KG1 (cell line): ENCODE results near the gene AP3D1.

Experiments
- DNase-seq: peaks from one replicate; lab custom pipeline; 2025; lab: John Stamatoyannopoulos, UW

The AP3D1 gene

GRCh38 chr19:2061495-2062388, 89.6 kb downstream of the AP3D1 start:
- peak; percentile 99 for DNase-seq

- DNase-seq = no peak
These were observed 90.4 kb downstream of the AP3D1 start for GRCh38 chr19:2060884-2061494.

DNA sequence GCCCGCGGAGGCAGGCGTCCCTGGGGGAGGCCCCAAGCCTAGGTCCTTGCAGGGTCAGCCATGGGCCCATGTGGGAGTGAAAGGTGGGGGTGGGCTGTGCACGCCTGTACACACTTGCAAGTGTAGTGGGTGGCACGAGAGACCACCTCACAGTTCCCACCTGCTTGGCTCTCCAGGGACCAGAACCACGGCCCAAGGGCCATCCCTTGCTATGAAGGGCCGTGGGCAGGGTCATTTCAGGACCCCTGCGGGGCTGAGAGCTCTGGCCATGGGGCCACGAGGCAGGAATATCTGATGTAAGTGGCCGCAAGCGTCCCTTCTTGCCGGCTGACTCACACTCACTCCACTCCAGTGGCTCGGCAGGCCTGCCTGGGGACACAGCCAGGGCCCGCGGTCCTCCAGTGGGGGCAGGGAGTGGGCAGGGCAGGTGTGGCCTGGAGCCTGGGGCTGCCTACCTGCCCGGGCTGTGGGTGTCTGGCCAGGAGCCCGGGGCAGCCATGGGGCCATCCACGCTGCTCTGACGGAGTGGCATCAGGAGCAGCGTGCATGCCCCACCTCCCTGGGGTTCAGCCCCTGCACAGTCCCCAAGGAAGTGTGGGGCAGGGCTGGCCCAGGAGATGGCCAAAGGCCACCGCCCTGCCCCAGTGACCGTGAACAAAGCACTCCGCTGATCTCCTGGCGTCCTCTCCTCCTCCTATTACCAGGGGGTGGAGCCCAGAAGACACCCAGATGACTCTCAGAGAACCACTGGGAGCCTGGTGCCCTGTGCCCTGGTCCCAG, 91.8 kb downstream of the AP3D1 start:
- DNase-seq = no peak

- DNase-seq = peak; percentile 6
These were observed 92.6 kb downstream of the AP3D1 start for GRCh38 chr19:2058570-2059421.

DNA sequence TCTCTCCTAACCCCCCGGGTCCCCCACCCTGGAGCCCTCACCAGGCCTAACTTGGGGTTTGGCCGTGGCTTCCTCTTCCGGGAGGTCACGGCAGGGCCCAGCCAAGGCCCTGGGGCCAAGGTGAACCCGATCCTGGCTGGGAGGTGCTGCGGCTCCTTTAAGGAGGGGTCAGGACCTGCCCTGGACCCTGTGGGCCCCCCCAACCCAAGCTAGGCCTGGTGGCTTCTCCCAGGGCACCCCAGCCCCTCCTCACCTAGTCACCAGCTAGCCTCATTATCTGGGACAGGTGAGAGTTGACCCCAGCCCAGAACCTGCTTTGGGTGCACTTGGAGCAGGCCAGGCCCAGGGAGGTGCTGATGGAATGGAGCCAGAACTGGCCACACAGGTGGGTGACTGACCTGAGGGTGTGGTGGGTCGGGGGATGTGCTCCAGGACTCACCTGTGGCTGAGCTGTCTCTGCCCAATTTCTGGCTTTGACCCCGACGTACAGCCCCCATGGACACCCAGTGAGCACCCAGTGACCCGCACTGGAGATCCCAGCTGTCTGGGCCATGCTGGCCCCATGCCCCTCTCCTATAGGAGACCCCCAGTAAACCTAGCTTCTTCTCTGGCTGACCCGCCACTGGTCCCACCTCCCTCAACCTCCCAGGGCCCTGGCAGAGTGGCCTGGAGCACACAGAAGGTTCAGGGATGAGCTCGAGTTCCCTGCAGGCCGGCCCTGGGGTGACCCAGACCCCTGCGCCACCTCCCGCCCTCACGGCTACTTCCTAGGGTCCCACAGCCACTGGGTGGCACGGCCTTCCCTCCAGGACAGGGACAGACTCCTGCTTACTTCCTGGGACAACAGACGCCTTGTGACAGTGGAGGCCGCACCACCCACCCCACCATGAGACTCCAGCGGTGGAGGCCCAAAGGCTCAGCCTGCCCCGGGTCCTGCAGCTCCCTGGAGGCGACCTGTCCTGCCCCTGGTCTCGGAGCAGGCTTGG, 93.6 kb downstream of the AP3D1 start:
- DNase-seq = no peak

GRCh38 chr19:2056837-2057192, 94.6 kb downstream of the AP3D1 start:
- DNase-seq = no peak

DNA sequence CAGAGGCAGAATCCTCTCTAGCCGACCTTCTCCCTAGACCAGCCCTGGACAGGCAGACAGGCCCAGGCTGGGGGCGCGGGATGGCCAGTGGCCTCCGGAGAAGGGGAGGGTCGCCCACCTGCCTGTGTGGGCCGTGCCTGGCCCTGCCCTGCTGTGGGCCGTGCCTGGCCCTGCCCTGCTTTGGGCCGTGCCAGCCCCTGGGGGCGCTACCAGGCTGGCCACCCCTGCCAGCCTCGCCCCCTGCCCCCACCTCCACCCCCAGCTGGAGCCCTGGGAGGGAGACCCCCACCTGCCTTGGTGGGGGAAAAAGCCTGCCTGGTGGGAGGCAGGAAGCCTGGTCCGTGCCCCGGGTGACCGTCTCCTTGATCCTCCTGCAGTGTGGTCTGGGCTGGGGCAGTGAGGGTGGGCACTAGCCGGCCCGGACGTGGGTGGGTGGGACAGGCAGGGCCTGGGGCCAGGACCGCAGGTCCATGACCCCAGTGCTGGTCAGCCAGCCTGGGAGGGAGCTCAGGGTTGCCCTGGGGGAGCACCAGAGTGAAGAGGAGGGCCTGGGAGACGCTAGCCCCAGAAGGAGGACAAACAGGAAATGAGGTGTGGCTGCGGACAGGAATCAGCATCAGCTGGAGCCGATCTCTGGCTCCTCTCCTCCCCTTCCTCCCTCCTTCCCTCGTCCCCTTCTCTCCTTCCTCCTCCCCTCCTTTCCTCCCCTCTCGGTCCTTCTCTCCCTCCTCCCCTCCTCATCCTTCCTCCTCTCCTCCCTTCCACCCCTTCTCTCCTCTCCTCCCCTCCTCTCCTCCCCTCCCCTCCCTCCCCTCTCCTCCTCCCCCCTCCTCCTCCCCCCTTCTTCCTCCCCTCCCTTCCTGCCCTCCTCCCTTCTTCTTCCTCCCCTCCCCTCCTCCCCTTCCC, 95.2 kb downstream of the AP3D1 start:
- no peak for DNase-seq

- no peak for DNase-seq
These were observed 96.6 kb downstream of the AP3D1 start for GRCh38 chr19:2054763-2055162.

GRCh38 chr19:2053601-2054389, 97.6 kb downstream of the AP3D1 start:
- no peak for DNase-seq

DNA sequence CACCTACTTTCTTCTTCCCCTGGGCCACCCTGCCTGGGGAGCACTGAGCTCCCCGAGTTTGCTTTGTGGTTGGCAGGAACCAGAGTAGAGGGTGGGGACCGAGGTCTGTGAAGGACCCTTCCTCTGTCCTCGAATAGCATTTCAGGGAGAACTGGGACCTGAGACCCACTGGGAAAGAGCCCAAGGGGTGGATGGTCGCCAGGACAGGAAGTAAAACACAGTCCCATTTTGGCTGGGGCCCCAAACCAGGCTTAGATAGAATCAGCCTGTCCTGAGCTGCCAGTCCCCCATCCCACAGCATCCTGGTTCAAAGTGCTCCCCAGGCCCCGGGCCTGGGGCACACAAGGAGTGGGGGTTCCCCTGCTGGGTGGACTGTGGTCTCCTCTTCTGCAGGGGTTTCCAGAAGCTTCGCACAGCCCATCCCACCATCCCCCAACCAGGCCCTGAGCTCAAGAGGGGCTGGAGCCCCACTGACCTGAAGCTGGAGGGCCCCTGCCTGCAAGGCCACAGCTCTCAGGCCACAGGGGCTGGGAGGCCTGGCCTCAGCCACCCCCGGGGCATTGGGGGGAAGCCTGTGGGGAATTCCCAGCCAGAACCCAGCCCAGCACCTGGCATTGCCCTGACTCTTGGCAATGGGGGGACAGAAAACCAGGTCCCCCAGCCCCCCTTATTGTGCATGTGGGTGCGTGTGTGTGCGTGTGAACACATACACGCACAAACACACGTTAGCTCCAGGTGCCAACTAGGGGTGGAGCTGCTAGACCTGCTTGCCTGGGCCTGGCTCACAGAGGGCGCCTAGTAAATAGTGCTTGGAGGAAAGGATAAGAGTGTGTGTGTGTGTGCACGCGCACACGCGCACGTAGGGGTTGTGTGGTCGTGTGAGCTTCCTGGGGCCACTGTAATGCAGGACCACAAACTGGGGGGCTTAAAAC, 99.3 kb downstream of the AP3D1 start:
- DNase-seq = no peak

DNA sequence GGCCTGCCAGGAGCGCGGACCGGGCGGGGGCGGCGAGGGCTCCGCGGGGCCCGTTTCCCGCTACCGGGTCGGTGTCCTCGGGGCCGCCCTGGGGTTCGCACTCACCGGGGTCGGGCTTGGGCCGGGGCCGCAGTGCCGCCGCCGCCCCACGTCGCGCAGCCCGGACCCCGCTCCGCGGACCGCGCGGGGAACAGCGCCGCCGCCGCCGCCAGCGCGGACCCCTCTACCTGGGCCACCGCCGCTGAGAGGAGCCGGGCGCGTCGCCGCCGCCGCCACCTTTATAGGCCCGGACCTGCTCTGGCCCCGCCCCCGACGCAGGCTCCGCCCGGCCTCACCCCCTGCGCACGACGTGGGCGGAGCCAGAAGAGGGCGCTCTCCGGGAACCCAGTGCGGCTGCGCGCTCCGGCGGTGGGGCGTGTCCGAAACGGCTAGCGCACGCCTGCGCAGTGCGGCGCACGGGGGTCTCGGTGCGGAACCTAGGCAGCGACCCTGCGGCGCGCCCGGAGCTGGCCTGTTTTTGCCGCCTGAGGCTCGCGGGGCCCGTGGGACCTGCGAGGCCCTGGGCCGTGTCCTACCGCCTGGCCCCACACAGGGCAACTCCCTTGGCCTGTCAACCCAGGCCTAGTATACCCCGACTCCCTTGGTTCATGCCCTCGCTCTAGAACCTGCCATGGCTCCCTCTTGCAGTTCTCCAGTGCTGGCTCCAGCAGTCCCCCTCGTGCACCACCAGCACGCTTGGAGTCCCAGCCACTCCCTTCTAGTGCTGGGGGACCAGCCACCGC, 100.2 kb downstream of the AP3D1 start, which contains the start of gene MKNK2:
Gene MKNK2, minus strand, starts transcription at position 254 of the 782 bp plus-strand sequence. CDS start 393 bp downstream, outside the sequence.
- peak; percentile 92 for DNase-seq
